Neutrophil (primary cell): ENCODE results near the gene LY9.

Experiments used
- H3K27ac ChIP-seq: fragments of 200-600 bp; sonication (generic); 2 replicates; pipeline ENCODE4 v1.5.1; 2016; ENCODE audit warnings: mild to moderate bottlenecking, moderate library complexity
- H3K27me3 ChIP-seq: fragments of 200-600 bp; sonication (generic); 2 replicates; pipeline ENCODE4 v1.6.0; 2016; ENCODE audit warnings: mild to moderate bottlenecking
- H3K36me3 ChIP-seq: fragments of 200-600 bp; sonication (generic); 2 replicates; pipeline ENCODE4 v1.5.1; 2017
- H3K4me1 ChIP-seq, 2 experiments: fragments of 200-600 bp in 1 of 2; sonication (generic) in 1 of 2; 1 replicate in 1 of 2; 2 replicates in 1 of 2; pipeline versions ENCODE4 v1.5.1 to v1.6.1; 2013 to 2016; ENCODE audit warnings: low read depth in 1 of 2, low read length in 1 of 2, mild to moderate bottlenecking in 1 of 2, moderate library complexity in 1 of 2; ENCODE audit not compliant: control insufficient read depth in 1 of 2, insufficient read depth in 1 of 2
- H3K4me3 ChIP-seq, 2 experiments: fragments of 200-600 bp in 1 of 2; sonication (generic) in 1 of 2; 1 replicate in 1 of 2; 2 replicates in 1 of 2; pipeline ENCODE4 v1.5.1; 2013 to 2016; ENCODE audit warnings: low read depth in 1 of 2, low read length in 1 of 2, mild to moderate bottlenecking in 1 of 2, moderate library complexity in 1 of 2
- H3K9me3 ChIP-seq: fragments of 200-600 bp; sonication (generic); 2 replicates; pipeline ENCODE4 v1.5.1; 2016
- TF ChIP-seq, protein P1 (sequence below): fragments of 200-600 bp; sonication (generic); IDR thresholded peaks from 2 replicates; pipeline ENCODE4 v1.5.1; 2016; ENCODE audit warnings: antibody characterized with exemption

Gene LY9

DNA sequence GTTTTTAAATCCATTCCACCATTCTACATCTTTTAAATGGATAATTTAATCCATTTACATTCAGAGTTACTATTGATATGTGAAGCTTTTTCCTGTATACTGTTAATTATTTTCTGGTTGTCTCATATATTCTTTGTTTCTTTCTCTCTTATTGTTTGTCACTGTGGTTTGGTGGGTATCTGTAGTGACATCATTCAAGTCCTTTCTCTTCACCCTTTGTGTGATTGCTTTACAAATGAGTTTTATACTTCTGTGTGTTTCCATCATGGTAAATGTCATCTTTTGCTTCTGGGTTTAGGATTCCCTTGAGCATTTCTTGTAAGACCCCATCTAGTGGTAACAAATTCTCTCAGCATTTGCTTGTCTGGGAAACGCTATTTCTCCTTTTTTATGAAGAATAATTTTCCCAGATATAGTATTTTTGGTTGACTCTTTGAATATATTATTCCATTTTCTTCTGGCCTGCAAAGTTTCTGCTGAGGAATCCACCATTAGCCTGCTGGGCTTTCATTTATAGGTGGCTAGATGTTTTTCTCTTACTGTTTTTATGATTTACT lies 10.2 kb downstream of the LY9 start:
- H3K36me3 ChIP-seq: no peaks in the 10 kb centered on the region
- no peaks in the 10 kb centered on the region for H3K9me3 ChIP-seq
- no peak overlapping the region for H3K4me3 ChIP-seq
- TF ChIP-seq, protein P1, sequence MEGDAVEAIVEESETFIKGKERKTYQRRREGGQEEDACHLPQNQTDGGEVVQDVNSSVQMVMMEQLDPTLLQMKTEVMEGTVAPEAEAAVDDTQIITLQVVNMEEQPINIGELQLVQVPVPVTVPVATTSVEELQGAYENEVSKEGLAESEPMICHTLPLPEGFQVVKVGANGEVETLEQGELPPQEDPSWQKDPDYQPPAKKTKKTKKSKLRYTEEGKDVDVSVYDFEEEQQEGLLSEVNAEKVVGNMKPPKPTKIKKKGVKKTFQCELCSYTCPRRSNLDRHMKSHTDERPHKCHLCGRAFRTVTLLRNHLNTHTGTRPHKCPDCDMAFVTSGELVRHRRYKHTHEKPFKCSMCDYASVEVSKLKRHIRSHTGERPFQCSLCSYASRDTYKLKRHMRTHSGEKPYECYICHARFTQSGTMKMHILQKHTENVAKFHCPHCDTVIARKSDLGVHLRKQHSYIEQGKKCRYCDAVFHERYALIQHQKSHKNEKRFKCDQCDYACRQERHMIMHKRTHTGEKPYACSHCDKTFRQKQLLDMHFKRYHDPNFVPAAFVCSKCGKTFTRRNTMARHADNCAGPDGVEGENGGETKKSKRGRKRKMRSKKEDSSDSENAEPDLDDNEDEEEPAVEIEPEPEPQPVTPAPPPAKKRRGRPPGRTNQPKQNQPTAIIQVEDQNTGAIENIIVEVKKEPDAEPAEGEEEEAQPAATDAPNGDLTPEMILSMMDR: no peak
- H3K4me1 ChIP-seq: no peaks in the 10 kb centered on the region
- no peak overlapping the region for H3K27ac ChIP-seq
- H3K27me3 ChIP-seq: no peaks in the 10 kb centered on the region

DNA sequence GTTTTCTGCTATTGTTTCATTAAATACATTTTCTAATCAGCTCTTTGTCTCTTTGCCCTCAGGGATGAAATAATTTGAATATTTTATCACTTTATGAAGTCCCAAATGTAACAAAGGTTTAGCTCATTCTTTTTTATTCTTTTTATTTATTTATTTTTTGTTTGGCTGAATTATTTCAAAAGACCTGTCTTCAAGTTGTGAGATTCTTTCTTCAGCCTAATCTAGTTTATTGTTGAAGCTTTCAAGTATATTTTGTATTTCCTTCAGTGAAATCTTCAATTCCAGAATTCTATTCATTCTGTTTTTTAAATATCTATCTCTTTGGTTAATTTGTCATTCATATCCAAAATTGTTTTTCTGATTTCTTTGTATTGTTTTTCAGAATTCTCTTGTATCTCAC lies 10.8 kb downstream of the LY9 start:
- H3K27ac ChIP-seq: no peak overlapping the region
- TF ChIP-seq, protein P1: no peak
- no peaks in the 10 kb centered on the region for H3K36me3 ChIP-seq
- no peaks in the 10 kb centered on the region for H3K9me3 ChIP-seq
- no peaks in the 10 kb centered on the region for H3K27me3 ChIP-seq
- H3K4me1 ChIP-seq: no peaks in the 10 kb centered on the region
- H3K4me3 ChIP-seq: no peak overlapping the region

DNA sequence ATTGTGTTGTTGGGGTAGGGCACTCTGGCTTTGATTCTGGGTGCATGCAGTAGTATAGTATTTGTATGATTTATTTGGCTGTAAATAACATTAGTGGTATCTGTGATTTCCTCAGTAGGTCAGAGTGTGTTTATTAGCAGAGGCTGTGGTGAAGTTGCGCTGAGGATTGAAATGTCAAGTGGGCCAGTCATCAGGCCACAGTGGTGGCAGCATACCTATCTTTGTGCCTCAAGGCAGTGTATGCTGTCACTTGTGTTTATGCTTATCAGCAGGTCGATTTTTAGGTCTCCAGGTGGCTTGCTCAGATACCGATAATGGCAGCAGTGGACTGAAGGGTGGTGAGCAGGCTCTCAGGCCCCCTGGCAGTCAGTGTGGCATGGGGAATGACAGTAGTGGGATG lies 11.3 kb downstream of the LY9 start:
- H3K27me3 ChIP-seq: no peaks in the 10 kb centered on the region
- H3K4me1 ChIP-seq: no peaks in the 10 kb centered on the region
- TF ChIP-seq, protein P1: no peak
- H3K4me3 ChIP-seq: no peak overlapping the region
- H3K36me3 ChIP-seq: no peaks in the 10 kb centered on the region
- no peaks in the 10 kb centered on the region for H3K9me3 ChIP-seq
- H3K27ac ChIP-seq: no peak overlapping the region

DNA sequence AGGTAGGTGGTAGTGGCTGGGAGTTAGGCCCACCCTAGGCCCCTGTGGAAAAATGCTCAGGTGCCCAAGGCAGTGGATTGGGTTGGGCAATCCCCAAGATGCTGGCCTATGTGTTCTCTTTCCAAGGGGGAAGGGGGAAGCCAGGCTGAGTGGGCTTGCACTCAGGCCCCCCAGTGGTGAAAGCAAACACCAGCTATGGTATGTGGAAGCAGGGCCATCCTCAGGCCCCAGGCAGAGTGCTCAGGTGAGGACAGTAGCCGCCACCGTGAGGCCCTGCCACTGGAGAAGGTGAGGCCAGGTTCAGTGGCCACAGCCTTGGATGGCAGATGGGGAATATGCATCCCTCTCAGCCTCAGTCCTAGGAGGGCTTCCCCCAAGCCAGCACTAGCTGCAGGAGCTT lies 11.8 kb downstream of the LY9 start:
- Histone ChIP-seq H3K36me3 (no peaks in the 10 kb centered on the region), H3K4me3 (no peak overlapping the region), H3K4me1 (no peaks in the 10 kb centered on the region), H3K27ac (no peak overlapping the region), H3K27me3 (no peaks in the 10 kb centered on the region), H3K9me3 (no peaks in the 10 kb centered on the region)
- TF ChIP-seq, protein P1: no peak

DNA sequence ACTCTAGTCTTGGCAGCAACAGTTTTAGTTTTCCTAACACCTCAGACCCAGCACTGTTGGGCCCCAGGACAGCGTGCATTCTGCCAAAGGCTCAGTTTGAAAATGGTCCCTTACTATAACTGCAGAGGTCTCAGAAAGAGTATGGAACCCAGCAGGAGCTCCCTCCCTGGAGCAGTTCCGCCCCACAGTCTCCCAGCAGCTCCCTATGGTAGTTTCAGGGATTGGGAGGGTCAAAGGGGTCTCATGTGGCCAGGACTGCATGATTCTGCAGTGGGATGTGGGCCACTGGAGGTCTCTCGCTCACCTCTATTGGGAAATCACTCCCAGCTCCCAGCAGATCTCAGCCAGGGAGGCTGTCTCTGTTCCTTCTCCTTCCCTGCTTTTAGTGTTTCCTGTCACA lies 12.3 kb downstream of the LY9 start:
- H3K4me3 ChIP-seq: no peak overlapping the region
- no peaks in the 10 kb centered on the region for H3K4me1 ChIP-seq
- no peak overlapping the region for H3K27ac ChIP-seq
- TF ChIP-seq, protein P1: no peak
- no peaks in the 10 kb centered on the region for H3K36me3 ChIP-seq
- no peaks in the 10 kb centered on the region for H3K27me3 ChIP-seq
- H3K9me3 ChIP-seq: no peaks in the 10 kb centered on the region

DNA sequence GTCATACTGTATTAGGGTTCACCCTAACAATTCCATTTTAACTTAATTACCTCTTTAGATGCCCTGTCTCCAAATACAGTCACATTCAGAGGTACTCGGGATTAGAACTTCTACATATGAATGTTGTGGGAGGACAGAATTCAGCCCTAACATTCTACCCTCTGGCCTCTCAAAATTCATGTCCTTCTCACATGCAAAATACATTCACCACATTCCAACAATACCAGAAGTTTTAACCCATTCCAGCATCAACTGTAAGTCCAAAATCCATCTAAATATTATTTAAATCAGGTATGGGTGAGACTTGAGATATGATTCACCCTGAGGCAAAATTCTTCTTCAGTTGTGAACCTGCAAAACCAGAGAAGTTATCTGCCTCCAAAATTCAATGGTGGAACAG lies 14.5 kb downstream of the LY9 start:
- TF ChIP-seq, protein P1: no peak
- Histone ChIP-seq H3K27ac (no peak overlapping the region), H3K9me3 (no peaks in the 10 kb centered on the region), H3K4me1 (no peaks in the 10 kb centered on the region), H3K27me3 (no peaks in the 10 kb centered on the region), H3K36me3 (no peaks in the 10 kb centered on the region), H3K4me3 (no peak overlapping the region)
